K562 (cell line): ENCODE measurements around the gene EMX2. TPM values are rescaled to one million over a fixed set of nuclear protein-coding genes. Genes with fewer than 3 reads are reported as not detected.

ENCODE experiments used
- ATAC-seq: fragments of 200-7000 bp; cut with Tn5 transposase; 3 replicates; pipeline ENCODE4 v1.9.1; 2020; ENCODE audit warnings: moderate library complexity
- BruUV-seq: library from RNA; stranded (reverse); fragments of 400-500 nt; replicated peaks from 2 replicates; lab custom pipeline; 2021; lab: Mats Ljungman, UMichigan
- CTCF ChIA-PET: fragments of 300-600 bp; formaldehyde crosslinking; extraction: SDS; loops from one replicate; lab custom pipeline; 2021; ENCODE audit warnings: low intra/inter-chr PET ratio; lab: Yijun Ruan, JAX
- POLR2A ChIA-PET: fragments of 300-600, 350-650 bp; sonication (Branson Sonifier 250); formaldehyde crosslinking; extraction: SDS; loops from one replicate; lab custom pipeline; 2021; ENCODE audit warnings: antibody characterized with exemption, inconsistent platforms; lab: Yijun Ruan, JAX
- DNase-seq, 4 experiments: peaks; one replicate each; pipeline versions ENCODE4 v3.0.0 to v3.0.0-alpha.2; 2011 to 2018; ENCODE audit warnings: low spot score in 3 of 4, mixed read lengths in 3 of 4; ENCODE audit errors: extremely low read depth in 1 of 4
- FAIRE-seq: peaks from 2 replicates; lab custom pipeline; 2011; peaks lifted over from hg19 to GRCh38; lab: Jason Lieb, UNC
- H2AFZ ChIP-seq: 2 replicates; pipeline ENCODE4 v1.6.0; 2011; ENCODE audit warnings: low read depth, low read length, control low read depth, inconsistent platforms
- H3K27ac ChIP-seq: fragments of 200-600 bp; 3 replicates; pipeline ENCODE4 v1.8.0; 2011; ENCODE audit warnings: low read depth, mild to moderate bottlenecking, control low read depth, inconsistent platforms, low read length, moderate library complexity, mixed read lengths; ENCODE audit errors: extremely low read depth
- H3K27me3 ChIP-seq, 2 experiments: fragments of 300-600 bp in 1 of 2; 2 replicates in 1 of 2; 3 replicates in 1 of 2; pipeline versions ENCODE4 v1.6.0 to v1.8.0; 2011; ENCODE audit warnings: inconsistent platforms in 2 of 2, low read length in 2 of 2, mild to moderate bottlenecking in 1 of 2, mixed read lengths in 1 of 2, moderate library complexity in 1 of 2; ENCODE audit not compliant: control insufficient read depth in 2 of 2, insufficient read depth in 2 of 2
- H3K36me3 ChIP-seq: fragments of 300-600 bp; 3 replicates; pipeline ENCODE4 v1.8.0; 2011; ENCODE audit warnings: mild to moderate bottlenecking, low read length, inconsistent platforms; ENCODE audit not compliant: control insufficient read depth, insufficient read depth
- H3K4me1 ChIP-seq, 2 experiments: fragments of 200-600 bp in 1 of 2; replicated peaks in 1 of 2; 2 replicates in 1 of 2; 3 replicates in 1 of 2; pipeline versions ENCODE4 v1.5.1 to v1.8.0; 2011; ENCODE audit warnings: inconsistent platforms in 2 of 2, low read length in 2 of 2, mild to moderate bottlenecking in 1 of 2, mixed read lengths in 1 of 2, moderate library complexity in 1 of 2; ENCODE audit not compliant: control insufficient read depth in 2 of 2, insufficient read depth in 2 of 2
- H3K4me2 ChIP-seq: 2 replicates; pipeline ENCODE4 v1.6.1; 2011; ENCODE audit warnings: low read length, control low read depth, inconsistent platforms, mixed read lengths; ENCODE audit not compliant: insufficient read depth
- H3K4me3 ChIP-seq: fragments of 200-600 bp; sonication (generic), shearing (Covaris generic); 2 replicates; pipeline ENCODE4 v1.5.1; 2016; ENCODE audit warnings: control low read depth, inconsistent platforms
- H3K79me2 ChIP-seq: fragments of 200-600 bp; 3 replicates; pipeline ENCODE4 v1.8.0; 2011; ENCODE audit warnings: low read length, inconsistent platforms; ENCODE audit not compliant: control insufficient read depth, insufficient read depth
- H3K9ac ChIP-seq, 2 experiments: 2 replicates each; pipeline versions ENCODE4 v1.6.0 to v1.6.1; 2011; ENCODE audit warnings: low read depth in 2 of 2, low read length in 2 of 2, control low read depth in 1 of 2, inconsistent platforms in 1 of 2, mild to moderate bottlenecking in 1 of 2, mixed read lengths in 1 of 2; ENCODE audit not compliant: insufficient read depth in 1 of 2
- H3K9me1 ChIP-seq: one replicate; pipeline ENCODE4 v1.6.0; 2011; ENCODE audit warnings: inconsistent platforms, mild to moderate bottlenecking, low read length, moderate library complexity; ENCODE audit not compliant: control insufficient read depth, insufficient read depth
- H3K9me3 ChIP-seq: replicated peaks from 2 replicates; pipeline ENCODE4 v1.5.1; 2011; ENCODE audit warnings: low read depth, low read length, inconsistent platforms; ENCODE audit not compliant: control insufficient read depth, insufficient read depth
- H4K20me1 ChIP-seq: replicated peaks from 2 replicates; pipeline ENCODE4 v1.6.1; 2011; ENCODE audit warnings: low read length, inconsistent platforms, mixed read lengths; ENCODE audit not compliant: control insufficient read depth, insufficient read depth
- BDP1 ChIP-seq: IDR thresholded peaks from 3 replicates; pipeline ENCODE4 v1.6.1; 2011; ENCODE audit not compliant: insufficient read length, insufficient read depth
- CCAR2 ChIP-seq: fragments of 200-400 bp; formaldehyde crosslinking; IDR thresholded peaks from 2 replicates; pipeline ENCODE4 v1.6.1; 2017; ENCODE audit warnings: mild to moderate bottlenecking, low read depth, low read length
- CTBP1 ChIP-seq: fragments of 450-650 bp; IDR thresholded peaks from 2 replicates; pipeline ENCODE4 v1.6.1; 2016; ENCODE audit warnings: borderline replicate concordance
- E2F3 ChIP-seq: fragments of 250-450 bp; sonication (Bioruptor Pico); IDR thresholded peaks from 2 replicates; pipeline ENCODE4 v1.4.0; 2020; ENCODE audit warnings: mild to moderate bottlenecking
- KLF10 ChIP-seq: fragments of 250-450 bp; sonication (Bioruptor Pico); IDR thresholded peaks from 2 replicates; pipeline ENCODE4 v1.6.1; 2021; ENCODE audit warnings: matching md5 sums
- POU5F1 ChIP-seq: fragments of 150-350 bp; IDR thresholded peaks from 2 replicates; pipeline ENCODE4 v1.6.1; 2014; ENCODE audit warnings: borderline replicate concordance, low read length, low read depth, mild to moderate bottlenecking; ENCODE audit not compliant: partially characterized antibody
- SAFB2 ChIP-seq: fragments of 200-400 bp; formaldehyde crosslinking; IDR thresholded peaks from 2 replicates; pipeline ENCODE4 v1.6.1; 2018; ENCODE audit warnings: borderline replicate concordance, low read length, low read depth, moderate library complexity; ENCODE audit not compliant: severe bottlenecking
- SIRT6 ChIP-seq: IDR thresholded peaks from one replicate; pipeline ENCODE4 v1.6.1; 2012; ENCODE audit warnings: low read depth, mild to moderate bottlenecking, control low read depth, inconsistent platforms, low read length, moderate library complexity
- TCF15 ChIP-seq: fragments of 250-450 bp; sonication (Bioruptor Pico); IDR thresholded peaks from 2 replicates; pipeline ENCODE4 v1.8.0; 2022; ENCODE audit warnings: moderate library complexity, mild to moderate bottlenecking, inconsistent platforms
- TCF3 ChIP-seq: sonication (generic); formaldehyde crosslinking; IDR thresholded peaks from 2 replicates; pipeline ENCODE4 v1.4.0; 2020; ENCODE audit warnings: mild to moderate bottlenecking, missing genetic modification reagents
- TSC22D4 ChIP-seq: fragments of 450-650 bp; IDR thresholded peaks from 2 replicates; pipeline ENCODE4 v1.6.1; 2016; ENCODE audit warnings: missing genetic modification characterization, missing biosample characterization, control low read depth
- ZBTB17 ChIP-seq: fragments of 450-650 bp; formaldehyde crosslinking; IDR thresholded peaks from 2 replicates; pipeline ENCODE4 v1.4.0; 2020; ENCODE audit warnings: mild to moderate bottlenecking
- ZNF592 ChIP-seq: fragments of 450-650 bp; IDR thresholded peaks from 2 replicates; pipeline ENCODE4 v1.6.1; 2017; ENCODE audit warnings: antibody characterized with exemption, mild to moderate bottlenecking
- WGBS: fragments of 100-300 bp; shearing (Covaris generic); methylation state at CpG from one replicate; pipeline ENCODE4 v1.1.6; 2016; ENCODE audit warnings: low coverage, mixed read lengths; ENCODE audit not compliant: insufficient coverage; ENCODE audit errors: missing lambda C conversion rate; 5-methylcytosine and 5-hydroxymethylcytosine counted together
- in situ Hi-C: fragments of 300-500 bp; cut with MboI; formaldehyde crosslinking; loops from 4 replicates; pipeline ENCODE4 v1.15.0; 2018; ENCODE audit warnings: inconsistent platforms, mixed read lengths
- intact Hi-C: fragments of 100-400 bp; cut with micrococcal nuclease; formaldehyde crosslinking; loops from 2 replicates; pipeline ENCODE4 v1.14.2; 2022
- polyA plus RNA-seq, 8 experiments: library from polyadenylated mRNA; depleted of rRNA in 4 of 8; stranded (reverse) in 5 of 8; unstranded in 3 of 8; fragments of >200 nt; fragmentation: Nextera tagmentation in 2 of 8; fragmentation: Illumina TruSeq in 1 of 8; extraction: Ambion mirVana in 2 of 8; extraction: Trizol in 1 of 8; gene quantifications; 2 replicates each; pipeline versions ENCODE4 v1.2.1 to v1.2.3, GENCODE V29; 2011 to 2014; ENCODE audit warnings: inconsistent platforms in 1 of 8, missing spikeins in 1 of 8
- total RNA-seq, 7 experiments: library from RNA; depleted of rRNA in 6 of 7; stranded (reverse); fragments of >200 nt in 6 of 7; fragmentation: Illumina TruSeq in 2 of 7; extraction: Trizol in 2 of 7; gene quantifications; 2 replicates each; pipeline versions ENCODE4 v1.2.1 to v1.2.3, GENCODE V29; 2011 to 2021; ENCODE audit warnings: low replicate concordance in 1 of 7

The EMX2 gene
- total and polyA plus RNA-seq, 9 of the 15 experiments (the other 6 are each of a cell fraction or from before 2014, with no cell fraction given): not detected

- Histone ChIP-seq H2AFZ (no peak overlapping the region), H3K4me3 (no peak overlapping the region), H3K4me2 (no peak overlapping the region), H3K27ac (no peak overlapping the region), H4K20me1 (no peaks in the 10 kb centered on the region), H3K79me2 (no peaks in the 10 kb centered on the region), H3K36me3 (no peaks in the 10 kb centered on the region), H3K27me3 (peaks cover 0 to 50% of the 10 kb centered on the region in 2 experiments; a peak in 4 of 5 replicates), H3K4me1 (peaks cover 0 to 14% of the 10 kb centered on the region in 2 experiments; a peak in 2 of 5 replicates), H3K9me1 (no peaks in the 10 kb centered on the region), H3K9ac (no peak overlapping the region), H3K9me3 (no peaks in the 10 kb centered on the region)
- ATAC-seq (no peak), FAIRE-seq (no peak), DNase-seq (no peak)
- no peak for TF ChIP-seq ZNF592
- no peak for TF ChIP-seq TCF15 (CRISPR knock-in tag)
- no peak for TF ChIP-seq BDP1
- no peak for TF ChIP-seq POU5F1
- TF ChIP-seq TSC22D4 (tag): no peak
- no peak for TF ChIP-seq SIRT6
- no peak for TF ChIP-seq CTBP1
- TF ChIP-seq E2F3: no peak
- no peak for TF ChIP-seq ZBTB17 (CRISPR knock-in tag)
- no peak for TF ChIP-seq KLF10 (CRISPR knock-in tag)
- TF ChIP-seq CCAR2: no peak
- no peak for TF ChIP-seq TCF3
- no peak for TF ChIP-seq SAFB2
- CTCF ChIA-PET: no interaction called here
- POLR2A ChIA-PET: no interaction called here
- in situ Hi-C loops (no loop called here), intact Hi-C loops (no loop called here)
- 0% methylated on average over 1 of the region's 1 CpG for WGBS
- no TSS peak for BruUV-seq
Measured at GRCh38 chr10:117555863-117556262, 13.3 kb downstream of the EMX2 start.
